HepG2 (cell line): Measurements from ENCODE around the gene FMNL1. TPM values are rescaled to one million over a fixed set of nuclear protein-coding genes. Genes with fewer than 3 reads are reported as not detected.
A peak's percentile ranks its signal among the peaks of the same experiment; 100 is the strongest.

Experiments used
- ATAC-seq: fragments of 200-7000 bp; cut with Tn5 transposase; 3 replicates; pipeline ENCODE4 v1.9.1; 2020; ENCODE audit warnings: mild to moderate bottlenecking, moderate library complexity
- BruUV-seq: library from RNA; stranded (reverse); fragments of 400-500 nt; replicated peaks from 2 replicates; lab custom pipeline; 2021; lab: Mats Ljungman, UMichigan
- CTCF ChIA-PET: fragments of 300-600 bp; formaldehyde crosslinking; extraction: SDS; loops from one replicate; lab custom pipeline; 2021; ENCODE audit warnings: low total read pairs, inconsistent platforms, low intra/inter-chr PET ratio; lab: Yijun Ruan, JAX
- POLR2A ChIA-PET: fragments of 350-600 bp; sonication (Branson Sonifier 250); formaldehyde crosslinking; loops from one replicate; lab custom pipeline; 2020; ENCODE audit warnings: antibody characterized with exemption, inconsistent platforms; lab: Yijun Ruan, JAX
- DNase-seq: peaks from one replicate; pipeline ENCODE4 v3.0.0-alpha.2; 2015; ENCODE audit warnings: low spot score
- FAIRE-seq: peaks from 3 replicates; lab custom pipeline; 2011; peaks lifted over from hg19 to GRCh38; lab: Jason Lieb, UNC
- H2AFZ ChIP-seq: one replicate; pipeline ENCODE4 v1.6.1; 2011; ENCODE audit warnings: low read length, inconsistent platforms
- H3K27ac ChIP-seq: fragments of 300-600 bp; 3 replicates; pipeline ENCODE4 v1.8.0; 2011; ENCODE audit warnings: mixed run types, mild to moderate bottlenecking, mixed read lengths, low read length, inconsistent platforms; ENCODE audit not compliant: insufficient read depth; ENCODE audit errors: extremely low read length
- H3K27me3 ChIP-seq, 2 experiments: fragments of 200-600 bp in 1 of 2; 2 replicates in 1 of 2; 3 replicates in 1 of 2; pipeline versions ENCODE4 v1.6.0 to v1.8.0; 2011; ENCODE audit warnings: low read length in 2 of 2, mild to moderate bottlenecking in 2 of 2, moderate library complexity in 2 of 2, inconsistent platforms in 1 of 2; ENCODE audit not compliant: insufficient read depth in 2 of 2, control insufficient read depth in 1 of 2
- H3K36me3 ChIP-seq, 2 experiments: fragments of 200-600 bp in 1 of 2; replicated peaks in 1 of 2; 2 replicates in 1 of 2; 3 replicates in 1 of 2; pipeline versions ENCODE4 v1.5.1 to v1.8.0; 2011; ENCODE audit warnings: low read length in 2 of 2, inconsistent platforms in 1 of 2; ENCODE audit not compliant: insufficient read depth in 2 of 2, control insufficient read depth in 1 of 2
- H3K4me1 ChIP-seq: 2 replicates; pipeline ENCODE4 v1.5.1; 2012; ENCODE audit warnings: low read length, inconsistent platforms; ENCODE audit not compliant: insufficient read depth
- H3K4me2 ChIP-seq: 2 replicates; pipeline ENCODE4 v1.6.0; 2011; ENCODE audit warnings: low read depth, low read length, inconsistent platforms
- H3K4me3 ChIP-seq, 3 experiments: fragments of 200-600 bp in 1 of 3; sonication (generic), shearing (Covaris generic) in 1 of 3; replicated peaks in 1 of 3; 2 replicates each; pipeline ENCODE4 v1.5.1; 2011 to 2016; ENCODE audit warnings: low read length in 3 of 3, inconsistent platforms in 2 of 3, low read depth in 2 of 3, mild to moderate bottlenecking in 2 of 3, control low read depth in 1 of 3, mixed read lengths in 1 of 3; ENCODE audit not compliant: insufficient read depth in 1 of 3
- H3K79me2 ChIP-seq: one replicate; pipeline ENCODE4 v1.6.1; 2011; ENCODE audit warnings: low read length, inconsistent platforms; ENCODE audit not compliant: insufficient read depth
- H3K9ac ChIP-seq: 2 replicates; pipeline ENCODE4 v1.6.0; 2011; ENCODE audit warnings: mild to moderate bottlenecking, low read depth, low read length, inconsistent platforms; ENCODE audit not compliant: insufficient read depth
- H3K9me3 ChIP-seq: 2 replicates; pipeline ENCODE4 v1.5.1; 2012; ENCODE audit warnings: mild to moderate bottlenecking, low read length
- H4K20me1 ChIP-seq: 2 replicates; pipeline ENCODE4 v1.6.0; 2011; ENCODE audit warnings: inconsistent platforms, mild to moderate bottlenecking, low read length, moderate library complexity; ENCODE audit not compliant: insufficient read depth
- CERS6 ChIP-seq: sonication (generic); formaldehyde crosslinking; IDR thresholded peaks from 2 replicates; pipeline ENCODE4 v1.5.0; 2020; ENCODE audit warnings: missing genetic modification reagents
- CREM ChIP-seq, 2 experiments: sonication (generic) in 1 of 2; formaldehyde crosslinking in 1 of 2; IDR thresholded peaks; 2 replicates each; pipeline versions ENCODE4 v1.4.0 to v1.6.1; 2016 to 2020; ENCODE audit warnings: antibody characterized with exemption in 1 of 2, mild to moderate bottlenecking in 1 of 2, missing genetic modification reagents in 1 of 2
- DZIP1 ChIP-seq: sonication (generic); formaldehyde crosslinking; IDR thresholded peaks from 2 replicates; pipeline ENCODE4 v1.5.0; 2020; ENCODE audit warnings: mild to moderate bottlenecking, missing genetic modification reagents
- FOXK2 ChIP-seq: fragments of 450-650 bp; IDR thresholded peaks from 2 replicates; pipeline ENCODE4 v1.6.1; 2016
- HNRNPLL ChIP-seq: fragments of 200-400 bp; formaldehyde crosslinking; IDR thresholded peaks from 2 replicates; pipeline ENCODE4 v1.6.1; 2017; ENCODE audit warnings: mild to moderate bottlenecking, low read depth, low read length; ENCODE audit not compliant: poor library complexity, severe bottlenecking
- KDM1A ChIP-seq: IDR thresholded peaks from 2 replicates; pipeline ENCODE4 v1.6.1; 2016; ENCODE audit warnings: missing compliant biosample characterization
- RFXAP ChIP-seq: sonication (generic); formaldehyde crosslinking; IDR thresholded peaks from 2 replicates; pipeline ENCODE4 v1.4.0; 2020; ENCODE audit warnings: missing genetic modification reagents, borderline replicate concordance
- SMAD3 ChIP-seq: sonication (generic); formaldehyde crosslinking; IDR thresholded peaks from 2 replicates; pipeline ENCODE4 v1.4.0; 2020; ENCODE audit warnings: missing genetic modification reagents
- SMC3 ChIP-seq: IDR thresholded peaks from 2 replicates; pipeline ENCODE4 v1.6.1; 2011; ENCODE audit warnings: low read length, improper control_type of control experiment
- SNAI1 ChIP-seq: sonication (generic); formaldehyde crosslinking; IDR thresholded peaks from 2 replicates; pipeline ENCODE4 v1.5.0; 2020; ENCODE audit warnings: mild to moderate bottlenecking, missing genetic modification reagents, borderline replicate concordance
- SOX6 ChIP-seq, 2 experiments: fragments of 450-650 bp in 1 of 2; sonication (generic) in 1 of 2; formaldehyde crosslinking in 1 of 2; IDR thresholded peaks; 2 replicates each; pipeline versions ENCODE4 v1.4.0 to v1.6.1; 2017 to 2020; ENCODE audit warnings: antibody characterized with exemption in 1 of 2, mild to moderate bottlenecking in 1 of 2, missing genetic modification reagents in 1 of 2
- SP1 ChIP-seq, 2 experiments: fragments of 450-650 bp in 1 of 2; sonication (generic) in 1 of 2; formaldehyde crosslinking in 1 of 2; IDR thresholded peaks; 2 replicates each; pipeline versions ENCODE4 v1.4.0 to v1.6.1; 2016 to 2020; ENCODE audit warnings: missing genetic modification reagents in 1 of 2
- SP4 ChIP-seq: sonication (generic); formaldehyde crosslinking; IDR thresholded peaks from 2 replicates; pipeline ENCODE4 v1.8.1; 2023; ENCODE audit warnings: mild to moderate bottlenecking, missing genetic modification reagents
- STAG1 ChIP-seq: sonication (generic); formaldehyde crosslinking; IDR thresholded peaks from 2 replicates; pipeline ENCODE4 v1.4.0; 2020; ENCODE audit warnings: missing genetic modification reagents
- TEAD3 ChIP-seq: optimal IDR thresholded peaks from 2 replicates; pipeline ENCODE3; 2016; ENCODE audit warnings: borderline replicate concordance
- ZBTB7B ChIP-seq: sonication (generic); formaldehyde crosslinking; IDR thresholded peaks from 2 replicates; pipeline ENCODE4 v1.4.0; 2020; ENCODE audit warnings: missing genetic modification reagents
- ZFP90 ChIP-seq: sonication (generic); formaldehyde crosslinking; IDR thresholded peaks from 2 replicates; pipeline ENCODE4 v1.8.0; 2022; ENCODE audit warnings: missing genetic modification reagents, mild to moderate bottlenecking, inconsistent platforms, borderline replicate concordance
- ZNF253 ChIP-seq: sonication (generic); formaldehyde crosslinking; IDR thresholded peaks from 2 replicates; pipeline ENCODE4 v1.8.0; 2022; ENCODE audit warnings: mild to moderate bottlenecking, missing genetic modification reagents, borderline replicate concordance
- ZNF264 ChIP-seq: sonication (generic); formaldehyde crosslinking; IDR thresholded peaks from 2 replicates; pipeline ENCODE4 v1.4.0; 2020; ENCODE audit warnings: missing genetic modification reagents
- ZNF484 ChIP-seq: sonication (generic); formaldehyde crosslinking; IDR thresholded peaks from 2 replicates; pipeline ENCODE4 v1.5.1; 2020; ENCODE audit warnings: mild to moderate bottlenecking, low read depth, missing genetic modification reagents, borderline replicate concordance
- ZNF563 ChIP-seq: sonication (generic); formaldehyde crosslinking; IDR thresholded peaks from 2 replicates; pipeline ENCODE4 v1.8.0; 2022; ENCODE audit warnings: mild to moderate bottlenecking, moderate library complexity, missing genetic modification reagents
- WGBS: methylation state at CpG from one replicate; pipeline ENCODE4 v1.1.6; 2017; ENCODE audit warnings: low lambda C conversion rate; 5-methylcytosine and 5-hydroxymethylcytosine counted together
- in situ Hi-C: cut with HindIII; loops from 2 replicates; pipeline ENCODE4 v1.10.0; 2017; ENCODE audit warnings: low pct_unique_long_range_greater_than_20kb; ENCODE audit not compliant: extremely low pct_ligation_motif_present
- intact Hi-C: fragments of 100-400 bp; cut with micrococcal nuclease; formaldehyde crosslinking; loops from one replicate; pipeline ENCODE4 v1.10.0; 2022; ENCODE audit not compliant: unreplicated experiment
- polyA plus RNA-seq, 8 experiments: library from polyadenylated mRNA; depleted of rRNA in 3 of 8; stranded (reverse) in 7 of 8; unstranded in 1 of 8; fragments of >200 nt; fragmentation: Illumina TruSeq in 4 of 8; extraction: Trizol in 4 of 8; gene quantifications; 2 replicates each; pipeline versions ENCODE4 v1.2.1 to v1.2.3, GENCODE V29; 2011 to 2016; ENCODE audit warnings: low read depth in 4 of 8, missing spikeins in 1 of 8, mixed read lengths in 1 of 8; ENCODE audit not compliant: insufficient read depth in 1 of 8
- total RNA-seq, 5 experiments: library from RNA; depleted of rRNA; stranded (reverse); fragments of >200 nt; fragmentation: Illumina TruSeq; extraction: Trizol; gene quantifications; 2 replicates each; pipeline ENCODE4 v1.2.3, GENCODE V29; 2016; ENCODE audit warnings: low read depth in 1 of 5

The FMNL1 gene
- total and polyA plus RNA-seq, 2 of the 13 experiments (the other 11 are each of a cell fraction or from before 2014, with no cell fraction given), result 0.53 to 0.70 TPM

- Histone ChIP-seq H3K4me1 (peaks cover 14% of the 10 kb centered on the region), H3K79me2 (no peaks in the 10 kb centered on the region), H3K4me2 (no peak overlapping the region), H3K27ac (no peak overlapping the region), H2AFZ (no peak overlapping the region), H3K36me3 (no peaks in the 10 kb centered on the region), H3K27me3 (peaks cover 4 to 30% of the 10 kb centered on the region in 2 experiments), H3K9ac (no peak overlapping the region), H3K4me3 (no peak overlapping the region), H4K20me1 (no peaks in the 10 kb centered on the region), H3K9me3 (no peaks in the 10 kb centered on the region)
- DNase-seq (peak; percentile 58), ATAC-seq (peak; percentile 13), FAIRE-seq (peak; percentile 86)
- no TSS peak for BruUV-seq
- CTCF ChIA-PET, result interaction anchor here (1.3 to 4.1 kb wide), 7 partner anchors 11 to 150 kb away, joined by 4 to 63 read pairs (median 8); partner anchors contain the start of genes ACBD4, FMNL1 and PLCD3
- in situ Hi-C loops, result no loop called here
- POLR2A ChIA-PET, result interaction anchor here (0.9 to 1.6 kb wide), 4 partner anchors 10 to 84 kb away, joined by 3 to 5 read pairs (median 4); no protein-coding TSS in a partner anchor
- intact Hi-C loops, result no loop called here
- 40% methylated on average over 20 of the region's 20 CpGs for WGBS
- no peak for TF ChIP-seq ZFP90 (CRISPR knock-in tag)
- no peak for TF ChIP-seq CREM (IDR thresholded peaks at IDR 0.05)
- no peak for TF ChIP-seq CREM (CRISPR knock-in tag; IDR thresholded peaks at IDR 0.05)
- TF ChIP-seq STAG1, result peak; percentile 66
- 0 out of 2 replicates have a peak, but pooled peaks have one; percentile 29 for TF ChIP-seq ZNF253 (CRISPR knock-in tag)
- peak; percentile 50 for TF ChIP-seq TEAD3
- TF ChIP-seq ZNF563 (CRISPR knock-in tag), result no peak
- no peak for TF ChIP-seq HNRNPLL
- TF ChIP-seq SOX6 (IDR thresholded peaks at IDR 0.05), result no peak
- TF ChIP-seq SOX6 (CRISPR knock-in tag; IDR thresholded peaks at IDR 0.05), result no peak
- no peak for TF ChIP-seq ZNF264 (CRISPR knock-in tag)
- TF ChIP-seq SMC3, result peak; percentile 54; the same call in 1 of the 2 replicates
- TF ChIP-seq KDM1A (CRISPR knock-in tag), result no peak
- no peak for TF ChIP-seq FOXK2
- no peak for TF ChIP-seq SP1 (IDR thresholded peaks at IDR 0.05)
- no peak for TF ChIP-seq SP1 (CRISPR knock-in tag; IDR thresholded peaks at IDR 0.05)
- 0 out of 2 replicates have a peak, but pooled peaks have one; percentile 20 for TF ChIP-seq SP4
- no peak for TF ChIP-seq CERS6 (CRISPR knock-in tag)
- TF ChIP-seq ZNF484, result no peak
- no peak for TF ChIP-seq SMAD3
- no peak for TF ChIP-seq ZBTB7B (CRISPR knock-in tag)
- TF ChIP-seq RFXAP (CRISPR knock-in tag), result no peak
- TF ChIP-seq SNAI1 (CRISPR knock-in tag), result no peak
- TF ChIP-seq DZIP1 (CRISPR knock-in tag), result 0 out of 2 replicates have a peak, but pooled peaks have one; percentile 66
Observed at GRCh38 chr17:45235416-45236281, 14.0 kb downstream of the FMNL1 start.
